GM12865 (cell line): ENCODE results near the gene ZCCHC24.

ENCODE experiments used
- DNase-seq: peaks from one replicate; pipeline ENCODE4 v3.0.0; 2010; ENCODE audit warnings: low read depth
- H3K4me3 ChIP-seq: 2 replicates; pipeline ENCODE4 v1.5.1; 2011; ENCODE audit warnings: mild to moderate bottlenecking, low read depth, low read length, control low read depth
- TF ChIP-seq, protein P1 (sequence below): IDR thresholded peaks from 2 replicates; pipeline ENCODE4 v1.5.1; 2011; ENCODE audit warnings: low read length, control low read depth, low read depth, inconsistent platforms; ENCODE audit not compliant: insufficient read depth; ENCODE audit errors: missing control alignments

The ZCCHC24 gene

DNA sequence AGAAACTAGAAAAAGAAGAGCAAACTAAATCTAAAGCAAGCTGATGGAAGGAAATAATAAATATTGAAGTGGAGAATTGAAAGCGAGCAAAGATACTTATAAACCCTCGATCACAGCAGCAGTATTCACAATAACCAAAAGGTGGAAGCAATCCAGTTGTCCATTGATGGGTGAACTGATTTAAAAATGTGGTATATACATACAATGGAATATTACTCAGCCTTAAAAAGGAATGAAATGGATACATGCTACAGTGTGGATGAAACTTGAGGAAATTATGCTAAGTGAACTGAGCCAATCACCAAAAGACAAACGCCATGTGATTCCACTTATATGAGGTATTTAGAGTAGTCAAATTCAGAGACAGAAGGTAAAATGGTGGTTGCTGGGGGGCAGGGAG is 17.5 kb downstream of the ZCCHC24 start:
- H3K4me3 ChIP-seq: no peak overlapping the region
- DNase-seq: no peak
- TF ChIP-seq, protein P1, sequence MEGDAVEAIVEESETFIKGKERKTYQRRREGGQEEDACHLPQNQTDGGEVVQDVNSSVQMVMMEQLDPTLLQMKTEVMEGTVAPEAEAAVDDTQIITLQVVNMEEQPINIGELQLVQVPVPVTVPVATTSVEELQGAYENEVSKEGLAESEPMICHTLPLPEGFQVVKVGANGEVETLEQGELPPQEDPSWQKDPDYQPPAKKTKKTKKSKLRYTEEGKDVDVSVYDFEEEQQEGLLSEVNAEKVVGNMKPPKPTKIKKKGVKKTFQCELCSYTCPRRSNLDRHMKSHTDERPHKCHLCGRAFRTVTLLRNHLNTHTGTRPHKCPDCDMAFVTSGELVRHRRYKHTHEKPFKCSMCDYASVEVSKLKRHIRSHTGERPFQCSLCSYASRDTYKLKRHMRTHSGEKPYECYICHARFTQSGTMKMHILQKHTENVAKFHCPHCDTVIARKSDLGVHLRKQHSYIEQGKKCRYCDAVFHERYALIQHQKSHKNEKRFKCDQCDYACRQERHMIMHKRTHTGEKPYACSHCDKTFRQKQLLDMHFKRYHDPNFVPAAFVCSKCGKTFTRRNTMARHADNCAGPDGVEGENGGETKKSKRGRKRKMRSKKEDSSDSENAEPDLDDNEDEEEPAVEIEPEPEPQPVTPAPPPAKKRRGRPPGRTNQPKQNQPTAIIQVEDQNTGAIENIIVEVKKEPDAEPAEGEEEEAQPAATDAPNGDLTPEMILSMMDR: no peak

DNA sequence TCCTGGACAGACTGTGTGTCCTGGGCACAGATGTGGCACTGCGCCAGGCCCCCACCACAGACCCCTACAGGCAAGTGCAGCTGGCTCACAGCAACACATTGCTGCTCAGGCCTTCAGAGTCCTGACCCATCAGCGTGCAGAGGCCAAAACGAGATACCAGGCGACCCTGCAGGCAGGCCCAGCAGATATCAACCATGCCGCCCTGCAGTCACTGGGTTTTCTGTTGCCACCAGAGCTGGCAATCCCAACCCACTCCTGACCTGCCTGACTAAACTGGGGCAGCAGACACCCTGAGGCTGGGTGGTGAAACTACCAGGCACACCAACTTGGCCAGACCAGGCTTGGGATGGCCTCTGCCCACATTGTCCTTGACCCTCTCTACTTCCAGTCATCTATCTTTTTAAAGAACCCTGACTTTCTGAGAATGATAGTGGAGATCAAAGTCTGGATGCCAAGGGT is 20.3 kb downstream of the ZCCHC24 start:
- TF ChIP-seq, protein P1: no peak
- DNase-seq: no peak
- H3K4me3 ChIP-seq: no peak overlapping the region

DNA sequence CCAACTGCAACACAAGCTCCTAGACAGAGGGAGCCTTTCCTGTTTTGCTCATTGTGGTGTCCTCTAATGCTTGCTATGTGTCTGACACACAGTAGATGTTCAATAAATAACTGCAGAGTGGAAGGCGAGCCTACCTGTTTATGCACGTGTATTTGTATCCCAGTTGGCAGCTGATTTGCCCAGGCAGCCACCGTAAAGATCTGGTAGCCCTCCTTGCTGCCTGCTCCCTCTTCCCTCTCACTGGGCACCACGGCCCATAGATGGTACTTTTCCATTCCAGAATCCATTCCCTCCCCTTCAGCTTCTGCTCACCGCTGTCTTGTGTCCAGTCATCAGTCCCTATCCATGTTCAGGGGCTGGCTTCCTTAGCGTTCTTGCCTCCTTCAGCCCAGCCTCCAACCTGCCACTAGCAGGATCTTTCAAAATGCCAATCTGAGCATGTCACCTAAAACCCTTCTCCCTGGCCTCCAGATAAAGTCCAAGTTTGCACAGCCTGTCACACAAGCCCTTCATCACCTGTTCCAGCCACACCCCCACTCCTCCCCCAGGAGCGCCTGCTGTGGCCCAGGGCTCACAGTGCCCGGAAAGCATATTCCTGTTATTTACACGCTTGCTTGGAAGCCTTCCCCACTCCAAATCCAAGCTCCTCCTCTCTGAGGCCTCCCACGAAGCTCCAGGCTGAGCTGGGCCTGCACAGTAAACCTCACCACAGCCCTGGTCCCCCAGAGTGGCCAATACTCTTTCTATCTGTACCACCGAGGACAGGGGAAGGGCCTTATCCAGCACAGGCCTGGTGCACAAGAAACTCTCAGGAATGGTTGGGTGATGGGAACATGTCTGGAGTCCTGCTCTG is 21.0 kb downstream of the ZCCHC24 start:
- DNase-seq: no peak
- H3K4me3 ChIP-seq: no peak overlapping the region
- TF ChIP-seq, protein P1: no peak

DNA sequence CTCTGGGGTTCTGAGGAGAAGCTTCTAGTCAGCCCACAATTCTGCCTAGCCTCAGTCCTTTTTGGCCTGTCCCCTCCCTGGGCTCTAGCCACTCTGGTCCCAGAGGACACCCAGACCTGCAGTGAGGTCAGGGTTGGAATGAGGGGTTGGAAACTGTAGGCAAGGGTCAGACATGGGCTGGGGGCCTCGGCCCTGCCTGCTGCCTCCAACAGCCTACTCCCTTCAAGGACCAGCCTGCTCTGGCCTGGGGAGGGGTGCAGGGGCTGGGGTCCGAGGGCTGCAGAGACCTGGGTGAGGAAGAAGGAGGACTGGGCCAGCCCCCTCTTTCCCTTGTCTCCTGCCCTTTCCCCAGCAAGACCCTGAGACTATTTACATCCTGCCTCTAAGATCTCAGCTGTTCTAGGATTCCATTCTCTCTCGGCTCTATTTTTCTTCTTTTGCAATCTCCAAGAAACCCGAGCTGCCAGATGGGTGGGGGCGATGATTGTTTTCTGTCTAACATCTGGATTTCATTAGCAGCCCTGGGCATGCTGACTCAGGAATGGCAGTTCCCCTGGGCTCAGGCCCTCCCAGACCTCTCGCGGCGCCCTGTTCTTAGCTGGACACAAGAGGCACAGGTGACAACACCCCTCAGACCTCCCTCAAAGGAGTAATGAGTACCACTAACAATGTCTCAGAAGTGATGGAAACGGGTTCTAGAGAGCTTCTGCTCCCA is 23.1 kb downstream of the ZCCHC24 start:
- TF ChIP-seq, protein P1: no peak
- no peak overlapping the region for H3K4me3 ChIP-seq
- DNase-seq: no peak

DNA sequence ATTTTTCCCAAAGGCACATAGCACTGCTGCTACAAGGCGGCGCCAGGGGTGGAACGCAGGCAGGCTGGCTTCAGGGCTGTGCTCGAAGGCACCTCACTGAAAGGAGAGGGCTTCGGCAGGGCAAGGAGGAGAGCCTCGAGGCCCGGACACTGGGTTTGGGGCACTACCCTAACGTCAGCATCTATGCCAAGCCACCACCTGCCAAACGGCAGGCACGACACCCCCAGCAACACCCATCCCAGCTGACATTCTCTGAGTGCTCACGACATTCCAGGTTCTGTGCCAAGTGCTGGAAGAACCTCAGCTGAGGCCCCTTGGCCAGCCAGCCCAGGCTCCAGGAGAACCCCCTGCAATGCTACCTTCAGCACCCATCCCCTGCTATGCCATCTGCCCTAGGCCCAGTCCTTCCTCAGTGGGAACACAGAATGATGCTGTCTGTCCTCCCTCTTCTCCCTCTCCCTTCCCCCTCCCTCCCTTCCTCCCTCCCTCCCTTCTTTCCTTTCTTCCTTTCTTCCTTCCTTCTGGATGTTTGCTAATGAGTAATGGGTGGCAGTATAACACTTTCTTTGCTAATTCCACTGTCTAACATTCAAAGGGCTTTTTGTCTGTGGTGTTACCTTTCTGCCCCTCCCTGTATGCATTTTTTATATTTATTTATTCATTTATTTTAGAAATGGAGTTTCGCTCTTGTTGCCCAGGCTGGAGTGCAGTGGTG is 24.3 kb downstream of the ZCCHC24 start:
- DNase-seq: no peak
- TF ChIP-seq, protein P1: no peak
- no peak overlapping the region for H3K4me3 ChIP-seq

DNA sequence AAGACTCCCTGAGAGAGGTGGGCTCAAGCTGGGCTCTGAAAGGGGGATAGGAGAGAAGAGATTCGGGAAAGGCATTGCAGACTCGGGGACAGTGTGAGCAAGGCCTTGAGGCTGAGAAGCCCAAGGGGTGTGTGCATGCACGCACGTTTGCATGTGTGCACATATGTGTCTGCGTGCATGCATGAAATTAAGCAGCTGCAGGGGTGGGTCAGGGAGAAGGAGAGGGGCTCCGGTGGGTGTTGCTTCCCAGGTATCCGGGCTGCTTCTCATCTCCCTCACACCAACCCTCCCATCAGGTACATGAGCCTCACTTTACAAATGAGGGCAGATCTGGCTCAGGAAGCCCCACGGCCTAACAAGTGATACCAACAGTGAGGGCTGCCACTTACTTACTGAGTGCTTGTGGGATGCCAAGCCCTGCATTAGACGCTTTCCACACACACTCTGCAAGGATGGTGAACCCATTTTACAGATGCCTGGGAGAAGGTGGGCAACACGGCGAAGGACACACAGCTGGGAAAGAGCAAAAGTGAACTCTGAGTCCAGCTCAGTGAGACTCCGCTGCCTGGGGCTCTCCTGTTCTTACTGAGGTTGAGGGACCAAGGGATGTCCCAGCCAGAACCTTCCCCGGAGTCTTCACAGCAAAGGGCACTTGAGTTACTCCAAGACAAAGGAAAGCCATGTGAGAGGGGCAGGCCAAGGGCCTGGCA is 26.4 kb downstream of the ZCCHC24 start:
- H3K4me3 ChIP-seq: no peak overlapping the region
- DNase-seq: no peak
- TF ChIP-seq, protein P1: no peak
